Endothelial cell of umbilical vein (primary cell): ENCODE measurements around the gene TEX36. TPM values are rescaled to one million over a fixed set of nuclear protein-coding genes. Genes with fewer than 3 reads are reported as not detected.

Source experiments
- BruUV-seq: library from RNA; stranded (reverse); fragments of 400-500 nt; replicated peaks from 2 replicates; lab custom pipeline; 2021; lab: Mats Ljungman, UMichigan
- CTCF ChIA-PET: fragments of 300-600, 350-600 bp; sonication (Branson Sonifier 250); formaldehyde crosslinking; loops from one replicate; lab custom pipeline; 2021; ENCODE audit warnings: antibody characterized with exemption, inconsistent platforms; lab: Charles Lee
- POLR2A ChIA-PET: fragments of 300-600, 350-600 bp; sonication (Branson Sonifier 250); formaldehyde crosslinking; loops from one replicate; lab custom pipeline; 2021; ENCODE audit warnings: antibody characterized with exemption, inconsistent platforms; lab: Charles Lee
- DNase-seq: peaks from one replicate; pipeline ENCODE4 v3.0.0-alpha.2; 2011; ENCODE audit warnings: low read depth, low spot score
- FAIRE-seq: peaks from 2 replicates; lab custom pipeline; 2011; peaks lifted over from hg19 to GRCh38; lab: Jason Lieb, UNC
- H2AFZ ChIP-seq: 2 replicates; pipeline ENCODE4 v1.6.0; 2012; ENCODE audit warnings: low read depth, low read length, control low read depth, inconsistent platforms
- H3K27ac ChIP-seq: 2 replicates; pipeline ENCODE4 v1.5.1; 2011; ENCODE audit warnings: low read depth, mild to moderate bottlenecking, control low read depth, low read length, moderate library complexity; ENCODE audit not compliant: insufficient read depth
- H3K27me3 ChIP-seq, 2 experiments: 2 replicates each; pipeline versions ENCODE4 v1.6.0 to v1.6.1; 2011; ENCODE audit warnings: low read length in 2 of 2, mixed read lengths in 1 of 2; ENCODE audit not compliant: control insufficient read depth in 2 of 2, insufficient read depth in 2 of 2
- H3K36me3 ChIP-seq, 2 experiments: 2 replicates in 1 of 2; 3 replicates in 1 of 2; pipeline ENCODE4 v1.5.1; 2011; ENCODE audit warnings: low read length in 2 of 2, mild to moderate bottlenecking in 1 of 2, moderate library complexity in 1 of 2; ENCODE audit not compliant: control insufficient read depth in 2 of 2, insufficient read depth in 2 of 2; ENCODE audit errors: extremely low read depth in 1 of 2
- H3K4me1 ChIP-seq: 3 replicates; pipeline ENCODE4 v1.5.1; 2011; ENCODE audit warnings: mild to moderate bottlenecking, low read length; ENCODE audit not compliant: control insufficient read depth, insufficient read depth; ENCODE audit errors: extremely low read depth
- H3K4me2 ChIP-seq: 2 replicates; pipeline ENCODE4 v1.6.1; 2011; ENCODE audit warnings: low read length, control low read depth, mixed read lengths; ENCODE audit not compliant: insufficient read depth
- H3K4me3 ChIP-seq, 3 experiments: fragments of 200-600 bp in 1 of 3; sonication (generic), shearing (Covaris generic) in 1 of 3; replicated peaks in 1 of 3; 2 replicates each; pipeline ENCODE4 v1.5.1; 2011 to 2016; ENCODE audit warnings: control low read depth in 3 of 3, low read length in 3 of 3, mild to moderate bottlenecking in 2 of 3, inconsistent platforms in 1 of 3, low read depth in 1 of 3, moderate library complexity in 1 of 3; ENCODE audit not compliant: insufficient read depth in 1 of 3
- H3K79me2 ChIP-seq: 2 replicates; pipeline ENCODE4 v1.6.0; 2012; ENCODE audit warnings: low read length, inconsistent platforms; ENCODE audit not compliant: control insufficient read depth, insufficient read depth
- H3K9ac ChIP-seq: replicated peaks from 2 replicates; pipeline ENCODE3; 2011; ENCODE audit warnings: low read length, control low read depth; ENCODE audit not compliant: insufficient read depth; ENCODE audit errors: extremely low read depth
- H3K9me1 ChIP-seq: replicated peaks from 3 replicates; pipeline ENCODE4 v1.6.0; 2011; ENCODE audit warnings: mild to moderate bottlenecking, low read length; ENCODE audit not compliant: control insufficient read depth, insufficient read depth; ENCODE audit errors: extremely low read depth
- H3K9me3 ChIP-seq: replicated peaks from 2 replicates; pipeline ENCODE4 v1.5.1; 2012; ENCODE audit warnings: low read length, inconsistent platforms; ENCODE audit not compliant: control insufficient read depth, insufficient read depth
- H4K20me1 ChIP-seq: replicated peaks from 2 replicates; pipeline ENCODE3; 2011; ENCODE audit warnings: mild to moderate bottlenecking, low read length; ENCODE audit not compliant: control insufficient read depth, insufficient read depth; ENCODE audit errors: extremely low read depth
- CTCF ChIP-seq, 2 donors: IDR thresholded peaks; 1 replicate in 1 of 2; 2 replicates in 1 of 2; pipeline ENCODE4 v1.5.1; 2011; ENCODE audit warnings: low read length in 2 of 2, mild to moderate bottlenecking in 2 of 2, moderate library complexity in 2 of 2, control low read depth in 1 of 2, inconsistent platforms in 1 of 2, low read depth in 1 of 2; ENCODE audit not compliant: insufficient read depth in 1 of 2; ENCODE audit errors: extremely low read depth in 1 of 2
- EZH2 ChIP-seq: IDR thresholded peaks from 2 replicates; pipeline ENCODE4 v1.6.1; 2012; ENCODE audit warnings: borderline replicate concordance, low read depth, mild to moderate bottlenecking, moderate library complexity, low read length, inconsistent platforms; ENCODE audit not compliant: severe bottlenecking
- FOS ChIP-seq: IDR thresholded peaks from 2 replicates; pipeline ENCODE4 v1.6.1; 2011; ENCODE audit warnings: mild to moderate bottlenecking, low read length, moderate library complexity, borderline replicate concordance; ENCODE audit not compliant: insufficient read depth
- GATA2 ChIP-seq: IDR thresholded peaks from 2 replicates; pipeline ENCODE4 v1.7.0; 2011; ENCODE audit warnings: low read depth, mild to moderate bottlenecking, moderate library complexity, mixed read lengths, low read length; ENCODE audit not compliant: insufficient read length, insufficient read depth
- JUN ChIP-seq: IDR thresholded peaks from 2 replicates; pipeline ENCODE4 v1.6.1; 2011; ENCODE audit warnings: borderline replicate concordance, low read depth; ENCODE audit not compliant: insufficient read length, insufficient read depth
- MYC ChIP-seq: IDR thresholded peaks from one replicate; pipeline ENCODE4 v1.6.1; 2011; ENCODE audit warnings: mild to moderate bottlenecking, low read depth, low read length
- POLR2A ChIP-seq: IDR thresholded peaks from 2 replicates; pipeline ENCODE4 v1.6.1; 2012; ENCODE audit warnings: low read depth, mild to moderate bottlenecking, control low read depth, low read length
- POLR2AphosphoS5 ChIP-seq: IDR thresholded peaks from 2 replicates; pipeline ENCODE4 v1.6.1; 2012; ENCODE audit warnings: low read depth, mild to moderate bottlenecking, control low read depth, low read length, moderate library complexity; ENCODE audit not compliant: insufficient read depth
- dilution Hi-C: fragments of 300-500 bp; cut with MboI; formaldehyde crosslinking; loops from one replicate; pipeline ENCODE4 v1.15.0; 2019; ENCODE audit warnings: low sequenced_read_pairs; ENCODE audit not compliant: extremely low pct_ligation_motif_present
- intact Hi-C: fragments of 100-400 bp; cut with micrococcal nuclease; formaldehyde crosslinking; loops from one replicate; pipeline ENCODE4 v1.10.0; 2022
- polyA plus RNA-seq, 4 experiments: library from polyadenylated mRNA; depleted of rRNA in 3 of 4; stranded (reverse) in 3 of 4; unstranded in 1 of 4; fragments of >200 nt; gene quantifications; 2 replicates each; pipeline versions ENCODE4 v1.2.1 to v1.2.3, GENCODE V29; 2011 to 2012; ENCODE audit warnings: missing spikeins in 1 of 4
- total RNA-seq: library from RNA; stranded (reverse); gene quantifications from 2 replicates; pipeline ENCODE4 v1.2.3, GENCODE V29; 2021
- TF ChIP-seq, protein P1 (sequence below): IDR thresholded peaks from 2 replicates; pipeline ENCODE4 v1.6.1; 2011; ENCODE audit not compliant: insufficient read depth, insufficient read length

The TEX36 gene
- total and polyA plus RNA-seq, 2 donors (not counting 3 experiments of a cell fraction or from before 2014, with no cell fraction given): not detected

DNA sequence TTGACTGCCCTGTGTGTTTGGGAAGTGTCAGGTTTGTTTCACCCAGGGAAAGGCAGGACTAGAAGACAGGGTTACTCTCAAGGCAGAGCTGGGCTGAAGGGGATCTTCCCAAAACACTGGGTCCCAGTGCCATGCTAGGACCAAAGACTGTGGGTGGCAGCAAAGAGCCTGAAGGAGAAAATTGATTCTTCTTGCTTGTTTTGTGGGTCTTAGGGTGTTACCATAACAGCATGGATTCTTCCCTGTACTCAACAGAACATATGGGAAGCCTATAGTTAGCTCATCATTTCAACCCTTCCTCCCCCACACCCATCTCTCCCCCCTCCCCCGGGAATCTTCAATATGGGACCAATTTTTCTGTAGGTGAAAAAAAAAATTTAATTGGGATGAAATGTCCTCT lies 42.3 kb downstream of the TEX36 start:
- DNase-seq (no peak), FAIRE-seq (no peak)
- Histone ChIP-seq H3K9me1 (no peaks in the 10 kb centered on the region), H2AFZ (no peak overlapping the region), H3K9ac (no peak overlapping the region), H3K27me3 (peaks cover 3 to 6% of the 10 kb centered on the region in 2 experiments), H3K4me3 (no peak overlapping the region), H3K4me2 (no peak overlapping the region), H3K9me3 (no peaks in the 10 kb centered on the region), H3K36me3 (no peaks in the 10 kb centered on the region), H3K27ac (no peak overlapping the region), H4K20me1 (no peaks in the 10 kb centered on the region), H3K4me1 (no peaks in the 10 kb centered on the region), H3K79me2 (no peaks in the 10 kb centered on the region)
- dilution Hi-C loops: no loop called here
- CTCF ChIA-PET: no interaction called here
- POLR2A ChIA-PET: no interaction called here
- intact Hi-C loops: no loop called here
- TF ChIP-seq POLR2A: no peak
- no peak for TF ChIP-seq JUN
- TF ChIP-seq POLR2AphosphoS5: no peak
- no peak for TF ChIP-seq FOS
- TF ChIP-seq CTCF (IDR thresholded peaks at IDR 0.05; ENCODE audit: extremely low read depth in 1 of 2, insufficient read depth in 1 of 2, low read depth in 1 of 2, low read length in 2 of 2): no peak
- TF ChIP-seq MYC: no peak
- no peak for TF ChIP-seq GATA2
- no TSS peak for BruUV-seq

- intact Hi-C loops (no loop called here), dilution Hi-C loops (no loop called here)
- Histone ChIP-seq H3K27ac (no peak overlapping the region), H2AFZ (no peak overlapping the region), H3K4me3 (no peak overlapping the region), H3K4me1 (no peaks in the 10 kb centered on the region), H3K9me1 (no peaks in the 10 kb centered on the region), H3K9me3 (no peaks in the 10 kb centered on the region), H4K20me1 (no peaks in the 10 kb centered on the region), H3K9ac (no peak overlapping the region), H3K79me2 (no peaks in the 10 kb centered on the region), H3K36me3 (no peaks in the 10 kb centered on the region), H3K4me2 (no peak overlapping the region), H3K27me3 (peaks cover 3 to 6% of the 10 kb centered on the region in 2 experiments)
- no peak for DNase-seq
- no peak for FAIRE-seq
- BruUV-seq: no TSS peak
- POLR2A ChIA-PET: no interaction called here
- TF ChIP-seq FOS (no peak), EZH2 (no peak), CTCF (IDR thresholded peaks at IDR 0.05; ENCODE audit: extremely low read depth in 1 of 2, insufficient read depth in 1 of 2, low read depth in 1 of 2, low read length in 2 of 2) (no peak), POLR2AphosphoS5 (no peak), JUN (no peak), MYC (no peak), POLR2A (no peak), GATA2 (no peak)
- TF ChIP-seq, protein P1, sequence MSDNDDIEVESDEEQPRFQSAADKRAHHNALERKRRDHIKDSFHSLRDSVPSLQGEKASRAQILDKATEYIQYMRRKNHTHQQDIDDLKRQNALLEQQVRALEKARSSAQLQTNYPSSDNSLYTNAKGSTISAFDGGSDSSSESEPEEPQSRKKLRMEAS: no peak
- CTCF ChIA-PET: no interaction called here
Measured at GRCh38 chr10:125639846-125640245, 43.1 kb downstream of the TEX36 start.
